ELR (cell line): Measurements from ENCODE around the gene TIMP2.

ENCODE experiments used
- DNase-seq: peaks from one replicate; pipeline ENCODE4 v3.0.0-alpha.2; 2015; ENCODE audit warnings: low read depth

TIMP2 gene

GRCh38 chr17:78836420-78837021 is 88.7 kb downstream of the TIMP2 start:
- DNase-seq: no peak

GRCh38 chr17:78834571-78834970 is 90.6 kb downstream of the TIMP2 start:
- no peak for DNase-seq

- no peak for DNase-seq
These were observed 92.7 kb downstream of the TIMP2 start for GRCh38 chr17:78832541-78832810.

GRCh38 chr17:78831688-78832540 is 93.3 kb downstream of the TIMP2 start:
- no peak for DNase-seq

GRCh38 chr17:78829477-78829876 is 95.7 kb downstream of the TIMP2 start:
- DNase-seq: no peak

GRCh38 chr17:78828470-78829185 is 96.6 kb downstream of the TIMP2 start:
- peak; percentile 84 for DNase-seq

GRCh38 chr17:78826836-78827509 is 98.2 kb downstream of the TIMP2 start:
- no peak for DNase-seq

GRCh38 chr17:78826421-78826820 is 98.8 kb downstream of the TIMP2 start:
- DNase-seq: peak; percentile 42

- no peak for DNase-seq
These were observed 99.5 kb downstream of the TIMP2 start for GRCh38 chr17:78825696-78826095.

- DNase-seq: no peak
These were observed 100.9 kb downstream of the TIMP2 start for GRCh38 chr17:78824240-78824639.

GRCh38 chr17:78823282-78824046 is 101.7 kb downstream of the TIMP2 start:
- DNase-seq: peak; percentile 58

- DNase-seq: peak; percentile 100
These were observed 102.6 kb downstream of the TIMP2 start for GRCh38 chr17:78822552-78822951.

GRCh38 chr17:78821961-78822360 is 103.2 kb downstream of the TIMP2 start:
- peak; percentile 22 for DNase-seq

GRCh38 chr17:78820841-78821240 is 104.3 kb downstream of the TIMP2 start:
- no peak for DNase-seq

- no peak for DNase-seq
These were observed 105.1 kb downstream of the TIMP2 start for GRCh38 chr17:78819806-78820792.

GRCh38 chr17:78819402-78819801 is 105.8 kb downstream of the TIMP2 start:
- no peak for DNase-seq

GRCh38 chr17:78818932-78819331 is 106.3 kb downstream of the TIMP2 start:
- DNase-seq: no peak

- no peak for DNase-seq
These were observed 106.9 kb downstream of the TIMP2 start for GRCh38 chr17:78818152-78818846.

- DNase-seq: no peak
These were observed 108.1 kb downstream of the TIMP2 start for GRCh38 chr17:78817123-78817522.

- no peak for DNase-seq
These were observed 109.5 kb downstream of the TIMP2 start for GRCh38 chr17:78815696-78816095.
